Breast epithelium (tissue), 3 donors: Measurements from ENCODE around the gene ALB.

ENCODE experiments used
- POLR2A ChIP-seq: fragments of 450-650 bp; IDR thresholded peaks from one replicate; pipeline ENCODE4 v1.6.1; 2016; ENCODE audit warnings: antibody characterized with exemption, mild to moderate bottlenecking, moderate library complexity
- POLR2AphosphoS5 ChIP-seq, 3 donors: sonication (generic); formaldehyde crosslinking; IDR thresholded peaks; one replicate each; pipeline ENCODE4 v1.6.1; 2017; ENCODE audit warnings: antibody characterized with exemption in 3 of 3
- TF ChIP-seq, protein P1 (sequence below), 3 donors: fragments of 450-650 bp; IDR thresholded peaks; one replicate each; pipeline ENCODE4 v1.5.1; 2016 to 2017; ENCODE audit warnings: antibody characterized with exemption in 3 of 3, mild to moderate bottlenecking in 3 of 3, moderate library complexity in 3 of 3

DNA sequence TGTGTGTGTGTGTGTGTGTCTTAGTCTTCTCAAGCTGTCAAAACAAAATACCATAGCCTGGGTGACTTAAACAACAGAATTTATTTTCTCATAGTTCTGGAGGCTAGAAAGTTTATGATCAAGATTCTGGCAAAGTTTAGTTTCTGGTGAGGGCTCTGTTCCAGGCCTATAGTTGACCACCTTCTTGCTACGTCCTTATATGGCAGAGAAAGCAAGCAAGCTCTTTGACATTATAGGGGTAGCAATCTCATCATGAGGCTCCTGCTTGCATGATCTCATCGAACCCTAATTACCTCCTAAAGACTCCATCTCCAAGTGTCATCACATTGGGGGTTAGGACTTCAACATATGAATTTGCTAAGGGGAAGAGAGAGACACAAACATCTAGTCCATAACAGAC is 25.0 kb downstream of the ALB start:
- TF ChIP-seq, protein P1, sequence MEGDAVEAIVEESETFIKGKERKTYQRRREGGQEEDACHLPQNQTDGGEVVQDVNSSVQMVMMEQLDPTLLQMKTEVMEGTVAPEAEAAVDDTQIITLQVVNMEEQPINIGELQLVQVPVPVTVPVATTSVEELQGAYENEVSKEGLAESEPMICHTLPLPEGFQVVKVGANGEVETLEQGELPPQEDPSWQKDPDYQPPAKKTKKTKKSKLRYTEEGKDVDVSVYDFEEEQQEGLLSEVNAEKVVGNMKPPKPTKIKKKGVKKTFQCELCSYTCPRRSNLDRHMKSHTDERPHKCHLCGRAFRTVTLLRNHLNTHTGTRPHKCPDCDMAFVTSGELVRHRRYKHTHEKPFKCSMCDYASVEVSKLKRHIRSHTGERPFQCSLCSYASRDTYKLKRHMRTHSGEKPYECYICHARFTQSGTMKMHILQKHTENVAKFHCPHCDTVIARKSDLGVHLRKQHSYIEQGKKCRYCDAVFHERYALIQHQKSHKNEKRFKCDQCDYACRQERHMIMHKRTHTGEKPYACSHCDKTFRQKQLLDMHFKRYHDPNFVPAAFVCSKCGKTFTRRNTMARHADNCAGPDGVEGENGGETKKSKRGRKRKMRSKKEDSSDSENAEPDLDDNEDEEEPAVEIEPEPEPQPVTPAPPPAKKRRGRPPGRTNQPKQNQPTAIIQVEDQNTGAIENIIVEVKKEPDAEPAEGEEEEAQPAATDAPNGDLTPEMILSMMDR (IDR thresholded peaks at IDR 0.05) = no peak
- TF ChIP-seq POLR2A = no peak
- no peak for TF ChIP-seq POLR2AphosphoS5 (IDR thresholded peaks at IDR 0.05)
